K562 (cell line): Measurements from ENCODE around the gene SEMA3F. TPM values are rescaled to one million over a fixed set of nuclear protein-coding genes. Genes with fewer than 3 reads are reported as not detected.

Experiments used
- ATAC-seq: fragments of 200-7000 bp; cut with Tn5 transposase; 3 replicates; pipeline ENCODE4 v1.9.1; 2020; ENCODE audit warnings: moderate library complexity
- BruUV-seq: library from RNA; stranded (reverse); fragments of 400-500 nt; replicated peaks from 2 replicates; lab custom pipeline; 2021; lab: Mats Ljungman, UMichigan
- CTCF ChIA-PET: fragments of 300-600 bp; formaldehyde crosslinking; extraction: SDS; loops from one replicate; lab custom pipeline; 2021; ENCODE audit warnings: low intra/inter-chr PET ratio; lab: Yijun Ruan, JAX
- POLR2A ChIA-PET: fragments of 300-600, 350-650 bp; sonication (Branson Sonifier 250); formaldehyde crosslinking; extraction: SDS; loops from one replicate; lab custom pipeline; 2021; ENCODE audit warnings: antibody characterized with exemption, inconsistent platforms; lab: Yijun Ruan, JAX
- DNase-seq, 4 experiments: peaks; one replicate each; pipeline versions ENCODE4 v3.0.0 to v3.0.0-alpha.2; 2011 to 2018; ENCODE audit warnings: low spot score in 3 of 4, mixed read lengths in 3 of 4; ENCODE audit errors: extremely low read depth in 1 of 4
- FAIRE-seq: peaks from 2 replicates; lab custom pipeline; 2011; peaks lifted over from hg19 to GRCh38; lab: Jason Lieb, UNC
- H2AFZ ChIP-seq: 2 replicates; pipeline ENCODE4 v1.6.0; 2011; ENCODE audit warnings: low read depth, low read length, control low read depth, inconsistent platforms
- H3K27ac ChIP-seq: fragments of 200-600 bp; 3 replicates; pipeline ENCODE4 v1.8.0; 2011; ENCODE audit warnings: low read depth, mild to moderate bottlenecking, control low read depth, inconsistent platforms, low read length, moderate library complexity, mixed read lengths; ENCODE audit errors: extremely low read depth
- H3K27me3 ChIP-seq, 2 experiments: fragments of 300-600 bp in 1 of 2; 2 replicates in 1 of 2; 3 replicates in 1 of 2; pipeline versions ENCODE4 v1.6.0 to v1.8.0; 2011; ENCODE audit warnings: inconsistent platforms in 2 of 2, low read length in 2 of 2, mild to moderate bottlenecking in 1 of 2, mixed read lengths in 1 of 2, moderate library complexity in 1 of 2; ENCODE audit not compliant: control insufficient read depth in 2 of 2, insufficient read depth in 2 of 2
- H3K36me3 ChIP-seq: fragments of 300-600 bp; 3 replicates; pipeline ENCODE4 v1.8.0; 2011; ENCODE audit warnings: mild to moderate bottlenecking, low read length, inconsistent platforms; ENCODE audit not compliant: control insufficient read depth, insufficient read depth
- H3K4me1 ChIP-seq, 2 experiments: fragments of 200-600 bp in 1 of 2; replicated peaks in 1 of 2; 2 replicates in 1 of 2; 3 replicates in 1 of 2; pipeline versions ENCODE4 v1.5.1 to v1.8.0; 2011; ENCODE audit warnings: inconsistent platforms in 2 of 2, low read length in 2 of 2, mild to moderate bottlenecking in 1 of 2, mixed read lengths in 1 of 2, moderate library complexity in 1 of 2; ENCODE audit not compliant: control insufficient read depth in 2 of 2, insufficient read depth in 2 of 2
- H3K4me2 ChIP-seq: 2 replicates; pipeline ENCODE4 v1.6.1; 2011; ENCODE audit warnings: low read length, control low read depth, inconsistent platforms, mixed read lengths; ENCODE audit not compliant: insufficient read depth
- H3K4me3 ChIP-seq: fragments of 200-600 bp; sonication (generic), shearing (Covaris generic); 2 replicates; pipeline ENCODE4 v1.5.1; 2016; ENCODE audit warnings: control low read depth, inconsistent platforms
- H3K79me2 ChIP-seq: fragments of 200-600 bp; 3 replicates; pipeline ENCODE4 v1.8.0; 2011; ENCODE audit warnings: low read length, inconsistent platforms; ENCODE audit not compliant: control insufficient read depth, insufficient read depth
- H3K9ac ChIP-seq, 2 experiments: 2 replicates each; pipeline versions ENCODE4 v1.6.0 to v1.6.1; 2011; ENCODE audit warnings: low read depth in 2 of 2, low read length in 2 of 2, control low read depth in 1 of 2, inconsistent platforms in 1 of 2, mild to moderate bottlenecking in 1 of 2, mixed read lengths in 1 of 2; ENCODE audit not compliant: insufficient read depth in 1 of 2
- H3K9me1 ChIP-seq: one replicate; pipeline ENCODE4 v1.6.0; 2011; ENCODE audit warnings: inconsistent platforms, mild to moderate bottlenecking, low read length, moderate library complexity; ENCODE audit not compliant: control insufficient read depth, insufficient read depth
- H3K9me3 ChIP-seq: replicated peaks from 2 replicates; pipeline ENCODE4 v1.5.1; 2011; ENCODE audit warnings: low read depth, low read length, inconsistent platforms; ENCODE audit not compliant: control insufficient read depth, insufficient read depth
- H4K20me1 ChIP-seq: replicated peaks from 2 replicates; pipeline ENCODE4 v1.6.1; 2011; ENCODE audit warnings: low read length, inconsistent platforms, mixed read lengths; ENCODE audit not compliant: control insufficient read depth, insufficient read depth
- BRCA1 ChIP-seq, 2 experiments: fragments of 450-650 bp in 1 of 2; sonication (generic) in 1 of 2; formaldehyde crosslinking in 1 of 2; IDR thresholded peaks; 2 replicates each; pipeline versions ENCODE4 v1.5.0 to v1.6.1; 2017 to 2020; ENCODE audit warnings: mild to moderate bottlenecking in 1 of 2, missing genetic modification reagents in 1 of 2
- CREBBP ChIP-seq: IDR thresholded peaks from one replicate; pipeline ENCODE4 v1.6.1; 2012; ENCODE audit warnings: low read depth, mild to moderate bottlenecking, control low read depth, inconsistent platforms, low read length
- CXXC5 ChIP-seq: fragments of 250-450 bp; sonication (Bioruptor Pico); IDR thresholded peaks from 2 replicates; pipeline ENCODE4 v1.8.0; 2022; ENCODE audit warnings: inconsistent platforms, mild to moderate bottlenecking, moderate library complexity
- EP300 ChIP-seq: IDR thresholded peaks from 2 replicates; pipeline ENCODE4 v1.6.1; 2012; ENCODE audit warnings: low read length, improper control_type of control experiment
- GTF2E2 ChIP-seq: fragments of 200-800 bp; sonication (Bioruptor generic); IDR thresholded peaks from 2 replicates; pipeline ENCODE4 v1.6.1; 2016; ENCODE audit warnings: missing genetic modification characterization, missing compliant biosample characterization
- PTRF ChIP-seq: fragments of 450-650 bp; IDR thresholded peaks from 2 replicates; pipeline ENCODE4 v1.6.1; 2016; ENCODE audit warnings: mild to moderate bottlenecking, missing genetic modification characterization, missing compliant biosample characterization
- RBM39 ChIP-seq: fragments of 200-400 bp; formaldehyde crosslinking; optimal IDR thresholded peaks from 2 replicates; pipeline ENCODE3; 2018; ENCODE audit warnings: low read depth, low read length
- STAT5B ChIP-seq: fragments of 250-450 bp; sonication (Bioruptor Pico); IDR thresholded peaks from 2 replicates; pipeline ENCODE4 v1.8.0; 2021; ENCODE audit warnings: mild to moderate bottlenecking, inconsistent platforms
- TOE1 ChIP-seq, 2 experiments: fragments of 450-650 bp in 1 of 2; sonication (generic) in 1 of 2; formaldehyde crosslinking in 1 of 2; IDR thresholded peaks; 2 replicates each; pipeline versions ENCODE4 v1.7.1 to v1.8.0; 2016 to 2022; ENCODE audit warnings: borderline replicate concordance in 2 of 2, mild to moderate bottlenecking in 2 of 2, antibody characterized with exemption in 1 of 2, inconsistent platforms in 1 of 2, low read depth in 1 of 2, missing genetic modification reagents in 1 of 2, moderate library complexity in 1 of 2
- ZBTB5 ChIP-seq: fragments of 450-650 bp; IDR thresholded peaks from 2 replicates; pipeline ENCODE4 v1.6.1; 2017; ENCODE audit warnings: antibody characterized with exemption
- ZC3H11A ChIP-seq: IDR thresholded peaks from 2 replicates; pipeline ENCODE4 v1.6.1; 2012; ENCODE audit warnings: low read depth, low read length, improper control_type of control experiment
- ZKSCAN8 ChIP-seq: fragments of 200-800 bp; sonication (Bioruptor generic); IDR thresholded peaks from 2 replicates; pipeline ENCODE4 v1.6.1; 2016; ENCODE audit warnings: missing genetic modification characterization, missing compliant biosample characterization
- ZNF133 ChIP-seq: fragments of 250-450 bp; sonication (Bioruptor Pico); IDR thresholded peaks from 2 replicates; pipeline ENCODE4 v1.4.0; 2020; ENCODE audit warnings: mild to moderate bottlenecking
- WGBS: fragments of 100-300 bp; shearing (Covaris generic); methylation state at CpG from one replicate; pipeline ENCODE4 v1.1.6; 2016; ENCODE audit warnings: low coverage, mixed read lengths; ENCODE audit not compliant: insufficient coverage; ENCODE audit errors: missing lambda C conversion rate; 5-methylcytosine and 5-hydroxymethylcytosine counted together
- in situ Hi-C: fragments of 300-500 bp; cut with MboI; formaldehyde crosslinking; loops from 4 replicates; pipeline ENCODE4 v1.15.0; 2018; ENCODE audit warnings: inconsistent platforms, mixed read lengths
- intact Hi-C: fragments of 100-400 bp; cut with micrococcal nuclease; formaldehyde crosslinking; loops from 2 replicates; pipeline ENCODE4 v1.14.2; 2022
- polyA plus RNA-seq, 8 experiments: library from polyadenylated mRNA; depleted of rRNA in 4 of 8; stranded (reverse) in 5 of 8; unstranded in 3 of 8; fragments of >200 nt; fragmentation: Nextera tagmentation in 2 of 8; fragmentation: Illumina TruSeq in 1 of 8; extraction: Ambion mirVana in 2 of 8; extraction: Trizol in 1 of 8; gene quantifications; 2 replicates each; pipeline versions ENCODE4 v1.2.1 to v1.2.3, GENCODE V29; 2011 to 2014; ENCODE audit warnings: inconsistent platforms in 1 of 8, missing spikeins in 1 of 8
- total RNA-seq, 7 experiments: library from RNA; depleted of rRNA in 6 of 7; stranded (reverse); fragments of >200 nt in 6 of 7; fragmentation: Illumina TruSeq in 2 of 7; extraction: Trizol in 2 of 7; gene quantifications; 2 replicates each; pipeline versions ENCODE4 v1.2.1 to v1.2.3, GENCODE V29; 2011 to 2021; ENCODE audit warnings: low replicate concordance in 1 of 7
- TF ChIP-seq, protein P1 (sequence below): fragments of 450-650 bp; formaldehyde crosslinking; IDR thresholded peaks from 2 replicates; pipeline ENCODE4 v1.4.0; 2020; ENCODE audit warnings: mild to moderate bottlenecking, mixed read lengths
- TF ChIP-seq, protein P2 (sequence below): fragments of 450-650 bp; IDR thresholded peaks from 2 replicates; pipeline ENCODE4 v1.6.1; 2016; ENCODE audit warnings: low read depth, mild to moderate bottlenecking, moderate library complexity

SEMA3F gene
- total and polyA plus RNA-seq, 9 of the 15 experiments (the other 6 are each of a cell fraction or from before 2014, with no cell fraction given), result 0.58 to 3.0 (median 2.0) TPM; not detected in 2

- H3K9me1 ChIP-seq, result no peaks in the 10 kb centered on the region
- no peaks in the 10 kb centered on the region for H3K9me3 ChIP-seq
- intact Hi-C loops, result no loop called here
- CTCF ChIA-PET, result no interaction called here
- no peaks in the 10 kb centered on the region for H3K27me3 ChIP-seq
- WGBS, result 15% methylated on average over 8 of the region's 8 CpGs
- peaks cover 9 to 34% of the 10 kb centered on the region in 2 experiments; a peak in 4 of 5 replicates for H3K4me1 ChIP-seq
- DNase-seq (no peak), ATAC-seq (no peak), FAIRE-seq (no peak)
- H3K79me2 ChIP-seq, result no peaks in the 10 kb centered on the region
- in situ Hi-C loops, result no loop called here
- no peak overlapping the region for H2AFZ ChIP-seq
- no TSS peak for BruUV-seq
- H3K36me3 ChIP-seq, result no peaks in the 10 kb centered on the region
- no peak overlapping the region for H3K4me2 ChIP-seq
- POLR2A ChIA-PET, result interaction anchor here (0.6 to 0.7 kb wide), 2 partner anchors 47 to 105 kb away, joined by 3 read pairs; no protein-coding TSS in a partner anchor
- no peak overlapping the region for H3K4me3 ChIP-seq
- peaks cover 3% of the 10 kb centered on the region; the same call in 1 of the 2 replicates for H4K20me1 ChIP-seq
- H3K9ac ChIP-seq, result no peak overlapping the region
- no peak overlapping the region for H3K27ac ChIP-seq
- TF ChIP-seq EP300 (no peak), PTRF (tag) (no peak), ZBTB5 (no peak), GTF2E2 (tag) (no peak), CREBBP (no peak), TOE1 (IDR thresholded peaks at IDR 0.05; ENCODE audit: borderline replicate concordance) (no peak), TOE1 (CRISPR knock-in tag; IDR thresholded peaks at IDR 0.05; ENCODE audit: borderline replicate concordance, low read depth) (no peak), CXXC5 (CRISPR knock-in tag) (no peak), RBM39 (no peak), ZKSCAN8 (CRISPR knock-in tag) (no peak), BRCA1 (IDR thresholded peaks at IDR 0.05) (no peak), BRCA1 (CRISPR knock-in tag; IDR thresholded peaks at IDR 0.05) (no peak), STAT5B (no peak), ZNF133 (CRISPR knock-in tag) (no peak), ZC3H11A (no peak)
- TF ChIP-seq, protein P1, sequence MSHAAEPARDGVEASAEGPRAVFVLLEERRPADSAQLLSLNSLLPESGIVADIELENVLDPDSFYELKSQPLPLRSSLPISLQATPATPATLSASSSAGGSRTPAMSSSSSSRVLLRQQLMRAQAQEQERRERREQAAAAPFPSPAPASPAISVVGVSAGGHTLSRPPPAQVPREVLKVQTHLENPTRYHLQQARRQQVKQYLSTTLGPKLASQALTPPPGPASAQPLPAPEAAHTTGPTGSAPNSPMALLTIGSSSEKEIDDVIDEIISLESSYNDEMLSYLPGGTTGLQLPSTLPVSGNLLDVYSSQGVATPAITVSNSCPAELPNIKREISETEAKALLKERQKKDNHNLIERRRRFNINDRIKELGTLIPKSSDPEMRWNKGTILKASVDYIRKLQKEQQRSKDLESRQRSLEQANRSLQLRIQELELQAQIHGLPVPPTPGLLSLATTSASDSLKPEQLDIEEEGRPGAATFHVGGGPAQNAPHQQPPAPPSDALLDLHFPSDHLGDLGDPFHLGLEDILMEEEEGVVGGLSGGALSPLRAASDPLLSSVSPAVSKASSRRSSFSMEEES (CRISPR knock-in tag), result no peak
- TF ChIP-seq, protein P2, sequence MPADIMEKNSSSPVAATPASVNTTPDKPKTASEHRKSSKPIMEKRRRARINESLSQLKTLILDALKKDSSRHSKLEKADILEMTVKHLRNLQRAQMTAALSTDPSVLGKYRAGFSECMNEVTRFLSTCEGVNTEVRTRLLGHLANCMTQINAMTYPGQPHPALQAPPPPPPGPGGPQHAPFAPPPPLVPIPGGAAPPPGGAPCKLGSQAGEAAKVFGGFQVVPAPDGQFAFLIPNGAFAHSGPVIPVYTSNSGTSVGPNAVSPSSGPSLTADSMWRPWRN, result no peak
Measured at GRCh38 chr3:50163572-50164455, 8.7 kb downstream of the SEMA3F start.
